WTC11 (cell line): ENCODE results near the gene GTPBP3.

ENCODE experiments used
- ATF2 ChIP-seq: sonication (generic); formaldehyde crosslinking; IDR thresholded peaks from 2 replicates; pipeline ENCODE4 v1.8.1; 2022; ENCODE audit warnings: low read depth, missing genetic modification reagents, borderline replicate concordance
- CTCF ChIP-seq: fragments of 200-600 bp; IDR thresholded peaks from 2 replicates; pipeline ENCODE4 v1.8.0; 2022; ENCODE audit warnings: antibody characterized with exemption
- FOXK1 ChIP-seq: sonication (generic); formaldehyde crosslinking; IDR thresholded peaks from 2 replicates; pipeline ENCODE4 v1.8.0; 2022; ENCODE audit warnings: mild to moderate bottlenecking, moderate library complexity, missing genetic modification reagents
- NFYB ChIP-seq: sonication (generic); formaldehyde crosslinking; conservative IDR thresholded peaks from 2 replicates; pipeline ENCODE4 v1.8.0; 2022; ENCODE audit warnings: low read depth, missing genetic modification reagents
- TF ChIP-seq, protein P1 (sequence below): sonication (generic); formaldehyde crosslinking; IDR thresholded peaks from 2 replicates; pipeline ENCODE4 v1.8.0; 2022; ENCODE audit warnings: mild to moderate bottlenecking, missing genetic modification reagents
- TF ChIP-seq, protein P2 (sequence below): sonication (generic); formaldehyde crosslinking; IDR thresholded peaks from 2 replicates; pipeline ENCODE4 v1.8.1; 2022; ENCODE audit warnings: mild to moderate bottlenecking, missing genetic modification reagents, moderate library complexity, borderline replicate concordance
- TF ChIP-seq, protein P3 (sequence below): fragments of 250-450 bp; sonication (Bioruptor Pico); IDR thresholded peaks from 2 replicates; pipeline ENCODE4 v1.9.0; 2021; ENCODE audit warnings: mild to moderate bottlenecking

DNA sequence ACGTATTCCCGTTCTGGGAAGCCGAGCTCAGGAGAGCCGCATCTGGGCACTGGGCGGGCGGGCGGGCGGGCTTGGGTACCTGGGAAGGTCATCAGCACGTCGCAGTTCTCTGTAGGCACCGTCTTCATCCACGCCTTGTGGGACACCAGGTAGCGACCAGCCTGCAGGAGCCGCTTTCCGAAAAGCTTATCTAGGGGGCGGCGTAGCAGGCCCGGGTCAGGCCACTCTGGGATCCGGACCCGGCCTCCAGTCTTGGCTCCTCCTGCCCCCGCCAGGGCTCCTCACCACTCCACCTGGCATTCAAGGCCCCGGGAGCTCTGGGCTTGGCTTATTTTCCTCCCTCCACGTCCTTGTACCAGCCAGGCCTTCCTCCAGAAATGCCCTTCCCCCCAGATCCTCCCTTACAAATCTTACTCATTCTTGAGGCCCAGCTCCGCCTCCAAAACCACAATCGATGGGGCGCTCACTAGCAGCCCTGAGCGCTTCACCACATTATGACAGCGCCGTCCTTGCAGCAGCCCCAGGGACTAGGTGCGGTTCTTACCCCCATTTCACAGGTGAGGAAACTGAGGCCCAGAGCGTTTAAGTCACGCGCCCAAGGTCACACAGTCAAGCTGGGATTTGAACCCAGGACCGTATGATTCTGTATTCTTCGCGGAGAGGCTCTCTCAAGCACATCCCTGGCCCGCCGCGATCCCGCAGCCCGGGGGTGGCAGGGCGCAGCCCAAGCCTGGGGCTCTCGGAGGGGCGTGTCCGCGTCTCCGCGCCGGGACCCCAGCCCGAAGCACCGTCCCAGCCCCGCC, 3.5 kb upstream of the GTPBP3 start:
- TF ChIP-seq CTCF, result no peak
- TF ChIP-seq, protein P1, sequence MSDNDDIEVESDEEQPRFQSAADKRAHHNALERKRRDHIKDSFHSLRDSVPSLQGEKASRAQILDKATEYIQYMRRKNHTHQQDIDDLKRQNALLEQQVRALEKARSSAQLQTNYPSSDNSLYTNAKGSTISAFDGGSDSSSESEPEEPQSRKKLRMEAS (CRISPR knock-in tag), result no peak; the same call in 1 of the 2 replicates
- no peak for TF ChIP-seq ATF2 (CRISPR knock-in tag)
- TF ChIP-seq, protein P2, sequence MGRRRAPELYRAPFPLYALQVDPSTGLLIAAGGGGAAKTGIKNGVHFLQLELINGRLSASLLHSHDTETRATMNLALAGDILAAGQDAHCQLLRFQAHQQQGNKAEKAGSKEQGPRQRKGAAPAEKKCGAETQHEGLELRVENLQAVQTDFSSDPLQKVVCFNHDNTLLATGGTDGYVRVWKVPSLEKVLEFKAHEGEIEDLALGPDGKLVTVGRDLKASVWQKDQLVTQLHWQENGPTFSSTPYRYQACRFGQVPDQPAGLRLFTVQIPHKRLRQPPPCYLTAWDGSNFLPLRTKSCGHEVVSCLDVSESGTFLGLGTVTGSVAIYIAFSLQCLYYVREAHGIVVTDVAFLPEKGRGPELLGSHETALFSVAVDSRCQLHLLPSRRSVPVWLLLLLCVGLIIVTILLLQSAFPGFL (CRISPR knock-in tag), result no peak
- TF ChIP-seq NFYB (CRISPR knock-in tag), result no peak
- TF ChIP-seq, protein P3, sequence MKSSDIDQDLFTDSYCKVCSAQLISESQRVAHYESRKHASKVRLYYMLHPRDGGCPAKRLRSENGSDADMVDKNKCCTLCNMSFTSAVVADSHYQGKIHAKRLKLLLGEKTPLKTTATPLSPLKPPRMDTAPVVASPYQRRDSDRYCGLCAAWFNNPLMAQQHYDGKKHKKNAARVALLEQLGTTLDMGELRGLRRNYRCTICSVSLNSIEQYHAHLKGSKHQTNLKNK (CRISPR knock-in tag), result no peak
- no peak for TF ChIP-seq FOXK1 (CRISPR knock-in tag)
